Stimulated activated CD4-positive, alpha-beta T cell treated with anti-CD3 and anti-CD28 coated beads, Interleukin-4, amount 100 ng/mL, for 24 hours (primary cell): ENCODE data around the gene CLEC10A.

Experiments
- DNase-seq: peaks from one replicate; pipeline ENCODE4 v3.0.0-alpha.2; 2020

The CLEC10A gene

GRCh38 chr17:7035591-7036368 is 44.3 kb downstream of the CLEC10A start, which contains the start of gene SLC16A13:
Gene SLC16A13, plus strand, starts transcription at chr17:7036015. Its CDS starts 368 bp downstream, at chr17:7036383.
- DNase-seq: peak; percentile 99

GRCh38 chr17:7034955-7035590 is 45.0 kb downstream of the CLEC10A start:
- DNase-seq: peak; percentile 60

- DNase-seq: peak; percentile 56
These were observed 50.4 kb downstream of the CLEC10A start for GRCh38 chr17:7029659-7030058.

- DNase-seq: no peak
These were observed 51.0 kb downstream of the CLEC10A start for GRCh38 chr17:7029096-7029495.

GRCh38 chr17:7027335-7027734 is 52.7 kb downstream of the CLEC10A start:
- DNase-seq: no peak

GRCh38 chr17:7026471-7027115 is 53.5 kb downstream of the CLEC10A start:
- DNase-seq: no peak

GRCh38 chr17:7025245-7025644 is 54.8 kb downstream of the CLEC10A start:
- no peak for DNase-seq
